ENCODE measurements around the gene UBE2L3. TPM values are rescaled to one million over a fixed set of nuclear protein-coding genes. Genes with fewer than 3 reads are reported as not detected.

The UBE2L3 gene
- total and polyA plus RNA-seq, 2 of the 8 experiments (the other 6 are each of a cell fraction or from before 2014, with no cell fraction given), result 63.5 to 90.0 TPM

DNA sequence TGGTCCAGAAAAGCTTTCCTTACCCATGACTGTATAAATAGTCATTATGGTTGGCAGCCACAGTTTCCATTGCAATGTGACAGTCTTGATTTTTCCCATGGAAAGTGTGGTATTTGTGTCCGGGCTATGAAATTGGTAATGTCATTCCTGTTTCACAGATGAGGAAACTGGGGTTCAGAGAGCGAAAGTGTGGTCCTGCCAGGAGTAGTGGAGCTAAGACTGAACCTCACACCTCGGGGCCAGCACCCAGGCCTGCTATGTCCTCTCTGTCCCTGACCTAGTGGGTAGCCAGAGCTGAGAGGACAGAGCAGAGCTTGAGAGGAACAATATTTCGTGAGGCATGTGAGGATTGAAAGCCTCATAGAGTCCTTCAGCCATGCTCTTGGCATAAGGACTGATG lies 63.5 kb downstream of the UBE2L3 start:
- Histone ChIP-seq H3K4ac (replicated peaks; ENCODE audit: insufficient read length, low read depth, low read length) (no peak overlapping the region), H3K4me3 (ENCODE audit: extremely low read depth in 1 of 4, insufficient read depth in 2 of 4, low read depth in 3 of 4, low read length in 4 of 4) (no peak overlapping the region), H3K9me3 (ENCODE audit: insufficient read depth in 2 of 2, low read depth in 1 of 2, low read length in 1 of 2) (no peaks in the 10 kb centered on the region; a peak in 1 of 4 replicates), H3K23ac (ENCODE audit: insufficient read length) (no peak overlapping the region), H3K4me1 (replicated peaks in 1 of 4; ENCODE audit: control insufficient read depth in 3 of 4, insufficient read depth in 4 of 4, low read length in 3 of 4) (peaks cover 0 to 3% (median 2%) of the 10 kb centered on the region in 4 experiments; a peak in 2 of 7 replicates), H3K56ac (replicated peaks; ENCODE audit: insufficient read length, low read depth, low read length) (no peak overlapping the region), H4K91ac (replicated peaks; ENCODE audit: insufficient read length, low read length) (no peak overlapping the region), H2BK15ac (ENCODE audit: low read length) (no peak overlapping the region), H2BK120ac (replicated peaks; ENCODE audit: low read depth, low read length) (no peak overlapping the region), H3K79me1 (ENCODE audit: low read depth, low read length) (0 out of 2 replicates have a peak, but pooled peaks cover 4% of the 10 kb centered on the region), H4K20me1 (replicated peaks in 1 of 2; ENCODE audit: control insufficient read depth in 1 of 2, insufficient read depth in 2 of 2, low read length in 2 of 2) (peaks cover 8 to 12% of the 10 kb centered on the region in 2 experiments), H3K36me3 (ENCODE audit: control insufficient read depth in 2 of 4, insufficient read depth in 4 of 4, low read length in 3 of 4) (peaks cover 0 to 7% (median 3%) of the 10 kb centered on the region in 4 experiments; a peak in 2 of 8 replicates), H3K4me2 (ENCODE audit: insufficient read depth in 1 of 2, low read depth in 2 of 2, low read length in 2 of 2) (no peak overlapping the region), H3K23me2 (ENCODE audit: low read depth, low read length) (no peaks in the 10 kb centered on the region; the same call in 1 of the 2 replicates), H3K18ac (ENCODE audit: extremely low read depth, low read length) (no peak overlapping the region), H3K79me2 (ENCODE audit: control insufficient read depth in 1 of 2, insufficient read depth in 2 of 2, low read length in 2 of 2) (peaks cover 0 to 12% of the 10 kb centered on the region in 2 experiments; a peak in 1 of 4 replicates), H3K27me3 (replicated peaks in 1 of 4; ENCODE audit: control insufficient read depth in 3 of 4, extremely low read depth in 1 of 4, insufficient read depth in 3 of 4, low read length in 3 of 4) (no peaks in the 10 kb centered on the region; a peak in 2 of 7 replicates), H4K8ac (ENCODE audit: extremely low read depth, insufficient read depth, low read length) (no peak overlapping the region), H2BK20ac (ENCODE audit: low read length) (no peak overlapping the region; the same call in 1 of the 2 replicates), H2AK5ac (ENCODE audit: low read depth, low read length) (no peak overlapping the region), H3K27ac (ENCODE audit: low read depth, low read length) (no peak overlapping the region), H2BK12ac (ENCODE audit: low read depth, low read length) (no peak overlapping the region), H2BK5ac (ENCODE audit: low read depth, low read length) (no peak overlapping the region), H2AFZ (ENCODE audit: low read length) (no peak overlapping the region), H3K14ac (ENCODE audit: insufficient read length) (no peak overlapping the region), H4K5ac (ENCODE audit: insufficient read length, low read depth, low read length) (no peak overlapping the region), H3K9ac (replicated peaks in 1 of 4; ENCODE audit: extremely low read depth in 1 of 4, low read depth in 3 of 4, low read length in 3 of 4) (no peak overlapping the region)
- ChIA-PET CTCF (ENCODE audit: partially characterized antibody) (interaction anchor here (0.8 to 24.1 kb wide), 13 partner anchors 10 to 59 kb away, joined by 3 to 499 read pairs (median 6); partner anchors contain the start of genes CCDC116 and SDF2L1), POLR2A (ENCODE audit: partially characterized antibody) (interaction anchor here (0.9 to 10.2 kb wide), 5 partner anchors 11 to 46 kb away, joined by 3 to 74 read pairs (median 4); partner anchors contain the start of gene SDF2L1)
- FAIRE-seq (no peak), DNase-seq (ENCODE audit: low read depth in 1 of 2, low spot score in 2 of 2) (no peak)
- 91% methylated on average over 4 of the region's 4 CpGs; no CpG with 5 or more reads in 1 of the 2 experiments for WGBS, 2 experiments (ENCODE audit: extremely low coverage in 1 of 2, insufficient coverage in 1 of 2, insufficient read length in 1 of 2, insufficient replicate concordance in 2 of 2, low coverage in 1 of 2, low lambda C conversion rate in 2 of 2, missing lambda C conversion rate in 1 of 2)
- TF ChIP-seq POLR2A (IDR thresholded peaks at IDR 0.05; ENCODE audit: control extremely low read depth in 1 of 2, low read depth in 2 of 2, low read length in 2 of 2) (no peak), HDAC6 (IDR thresholded peaks at IDR 0.05; ENCODE audit: low read depth, low read length) (no peak), JUND (IDR thresholded peaks at IDR 0.05; ENCODE audit: low read length) (no peak), TAF7 (optimal IDR thresholded peaks at IDR 0.05; ENCODE audit: borderline replicate concordance, low read depth, low read length) (no peak), SRF (IDR thresholded peaks at IDR 0.05; ENCODE audit: low read depth, low read length) (no peak), JUN (IDR thresholded peaks at IDR 0.05; ENCODE audit: low read depth, low read length) (no peak), SP2 (IDR thresholded peaks at IDR 0.05; ENCODE audit: low read length) (no peak)
